ENCODE measurements around the gene DPEP1. TPM values are rescaled to one million over a fixed set of nuclear protein-coding genes. Genes with fewer than 3 reads are reported as not detected.

DPEP1 gene
- total and polyA plus RNA-seq, 2 donors (not counting 1 experiment from before 2014, with no cell fraction given) = not detected

DNA sequence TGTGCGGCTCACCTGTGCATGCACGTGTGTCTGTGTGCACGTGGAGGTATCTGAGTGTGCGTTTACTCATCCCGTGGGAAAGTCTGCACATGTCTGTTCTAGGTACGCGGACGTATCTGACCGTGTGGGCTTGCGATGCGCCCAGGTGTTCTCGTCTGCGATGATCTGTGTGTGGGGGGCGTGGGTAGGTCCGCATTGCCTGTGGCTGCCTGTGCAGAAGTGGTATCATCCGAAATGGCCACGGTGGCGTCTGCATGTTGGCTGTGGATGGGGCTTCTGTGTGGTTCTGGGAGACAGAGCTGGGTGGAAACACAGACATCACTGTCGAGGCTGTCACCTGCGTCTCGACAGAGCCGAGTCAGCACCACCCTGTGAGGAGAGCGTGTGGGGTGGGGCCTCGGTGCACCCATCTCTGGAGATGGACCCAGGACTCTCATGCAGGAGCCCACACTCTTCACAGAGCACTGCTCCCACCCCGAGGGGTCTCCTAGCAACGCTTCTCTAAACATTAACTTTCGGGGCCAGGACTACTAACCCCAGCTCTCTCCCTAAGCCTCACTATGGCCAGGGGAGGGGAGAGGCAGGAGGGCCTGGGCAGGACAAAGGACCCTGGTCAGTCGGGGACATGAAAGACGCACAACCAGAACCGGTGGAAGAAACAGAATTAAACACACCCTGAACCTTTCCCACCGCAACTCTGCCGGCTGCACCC lies 8.4 kb downstream of the DPEP1 start:
- H3K4me1 Mint-ChIP-seq = peaks cover 3% of the 10 kb centered on the region
- Histone ChIP-seq H3K9me3 (ENCODE audit: control extremely low read depth in 1 of 3, control insufficient read depth in 2 of 3, insufficient read depth in 1 of 3, low read length in 2 of 3) (peaks cover 0 to 6% (median 0%) of the 10 kb centered on the region in 3 donors), H3K27me3 (replicated peaks in 1 of 4; ENCODE audit: control extremely low read depth in 1 of 4, control insufficient read depth in 3 of 4, insufficient read depth in 4 of 4, low read length in 3 of 4) (no peaks in the 10 kb centered on the region), H2AFZ (ENCODE audit: insufficient read depth, low read depth, low read length, poor library complexity, severe bottlenecking) (no peak overlapping the region), H3K4me2 (replicated peaks; ENCODE audit: low read depth, low read length, poor library complexity, severe bottlenecking) (no peak overlapping the region), H3K4me3 (ENCODE audit: control extremely low read depth in 1 of 5, extremely low read depth in 1 of 5, insufficient read depth in 1 of 5, low read depth in 2 of 5, low read length in 4 of 5) (no peak overlapping the region), H3K9ac (ENCODE audit: low read length) (no peak overlapping the region), H3K36me3 (replicated peaks in 1 of 2; ENCODE audit: control extremely low read depth in 1 of 2, control insufficient read depth in 1 of 2, extremely low read depth in 1 of 2, insufficient read depth in 2 of 2, low read length in 1 of 2) (no peaks in the 10 kb centered on the region), H3K27ac (ENCODE audit: low read length in 2 of 2) (no peak overlapping the region), H3K4me1 (ENCODE audit: control insufficient read depth in 2 of 2, insufficient read depth in 2 of 2, low read length in 2 of 2) (no peaks in the 10 kb centered on the region), H4K20me1 (ENCODE audit: control insufficient read depth, insufficient read depth, low read length, poor library complexity, severe bottlenecking) (no peaks in the 10 kb centered on the region), H3K79me2 (ENCODE audit: control insufficient read depth, insufficient read depth, low read length) (no peaks in the 10 kb centered on the region)
- intact Hi-C loops (cut with micrococcal nuclease) = no loop called here
- H3K4me3 Mint-ChIP-seq = no peak overlapping the region
- WGBS (ENCODE audit: insufficient coverage) = 93% methylated on average over 30 of the region's 32 CpGs
- TF ChIP-seq EZH2 (IDR thresholded peaks at IDR 0.05; ENCODE audit: borderline replicate concordance, insufficient read depth, low read depth, low read length, poor library complexity, severe bottlenecking) = no peak
- TF ChIP-seq, protein P1, sequence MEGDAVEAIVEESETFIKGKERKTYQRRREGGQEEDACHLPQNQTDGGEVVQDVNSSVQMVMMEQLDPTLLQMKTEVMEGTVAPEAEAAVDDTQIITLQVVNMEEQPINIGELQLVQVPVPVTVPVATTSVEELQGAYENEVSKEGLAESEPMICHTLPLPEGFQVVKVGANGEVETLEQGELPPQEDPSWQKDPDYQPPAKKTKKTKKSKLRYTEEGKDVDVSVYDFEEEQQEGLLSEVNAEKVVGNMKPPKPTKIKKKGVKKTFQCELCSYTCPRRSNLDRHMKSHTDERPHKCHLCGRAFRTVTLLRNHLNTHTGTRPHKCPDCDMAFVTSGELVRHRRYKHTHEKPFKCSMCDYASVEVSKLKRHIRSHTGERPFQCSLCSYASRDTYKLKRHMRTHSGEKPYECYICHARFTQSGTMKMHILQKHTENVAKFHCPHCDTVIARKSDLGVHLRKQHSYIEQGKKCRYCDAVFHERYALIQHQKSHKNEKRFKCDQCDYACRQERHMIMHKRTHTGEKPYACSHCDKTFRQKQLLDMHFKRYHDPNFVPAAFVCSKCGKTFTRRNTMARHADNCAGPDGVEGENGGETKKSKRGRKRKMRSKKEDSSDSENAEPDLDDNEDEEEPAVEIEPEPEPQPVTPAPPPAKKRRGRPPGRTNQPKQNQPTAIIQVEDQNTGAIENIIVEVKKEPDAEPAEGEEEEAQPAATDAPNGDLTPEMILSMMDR (IDR thresholded peaks at IDR 0.05) = no peak
- H3K27ac Mint-ChIP-seq = no peak overlapping the region
- peaks cover 6% of the 10 kb centered on the region for H3K27me3 Mint-ChIP-seq
- ATAC-seq (ENCODE audit: low read depth) = no peak
- DNase-seq = no peak
- H3K9me3 Mint-ChIP-seq (ENCODE audit: insufficient read depth) = no peaks in the 10 kb centered on the region
- ChIA-PET POLR2A (no interaction called here), CTCF (no interaction called here)

DNA sequence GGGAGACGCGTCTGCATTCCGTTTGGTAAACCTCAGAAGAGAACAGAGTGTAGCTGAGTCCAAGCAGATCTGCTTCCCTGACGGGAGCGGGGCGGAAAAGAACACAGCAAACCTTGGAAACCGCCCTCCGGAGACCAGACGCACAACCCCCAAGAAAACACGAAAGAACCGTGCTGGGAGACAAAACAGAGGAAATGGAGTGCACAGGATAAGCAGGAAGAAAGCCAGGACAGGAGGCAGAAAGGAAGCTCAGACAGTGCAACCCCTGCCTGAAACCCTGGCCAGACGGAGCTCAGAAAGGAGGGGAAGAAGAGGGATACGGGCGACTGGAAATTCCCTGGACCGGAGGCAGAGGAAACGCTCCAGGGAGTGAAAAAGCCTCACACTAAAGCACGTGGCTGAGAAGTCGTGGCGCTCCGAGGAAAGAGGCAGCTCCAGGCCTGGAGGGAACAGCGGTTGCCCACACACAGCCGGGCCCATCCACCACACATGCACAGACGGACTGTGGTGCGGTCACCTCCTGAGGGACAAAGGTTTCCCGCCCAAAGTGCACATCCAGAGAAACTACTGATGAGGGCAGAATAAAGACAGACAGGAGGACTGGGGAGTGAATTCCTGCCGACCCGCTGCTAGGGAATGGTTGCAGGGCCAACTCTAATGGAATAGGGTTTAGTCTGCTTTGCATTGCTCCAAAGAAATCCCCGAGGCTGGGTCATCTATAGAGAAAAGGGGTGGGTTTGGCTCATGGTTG lies 10.2 kb downstream of the DPEP1 start:
- Histone ChIP-seq H2AFZ (ENCODE audit: insufficient read depth, low read depth, low read length, poor library complexity, severe bottlenecking) (no peak overlapping the region), H3K4me3 (ENCODE audit: control extremely low read depth in 1 of 5, extremely low read depth in 1 of 5, insufficient read depth in 1 of 5, low read depth in 2 of 5, low read length in 4 of 5) (no peak overlapping the region), H4K20me1 (ENCODE audit: control insufficient read depth, insufficient read depth, low read length, poor library complexity, severe bottlenecking) (no peaks in the 10 kb centered on the region), H3K4me2 (replicated peaks; ENCODE audit: low read depth, low read length, poor library complexity, severe bottlenecking) (no peak overlapping the region), H3K36me3 (replicated peaks in 1 of 2; ENCODE audit: control extremely low read depth in 1 of 2, control insufficient read depth in 1 of 2, extremely low read depth in 1 of 2, insufficient read depth in 2 of 2, low read length in 1 of 2) (no peaks in the 10 kb centered on the region), H3K27ac (ENCODE audit: low read length in 2 of 2) (no peak overlapping the region), H3K9me3 (ENCODE audit: control extremely low read depth in 1 of 3, control insufficient read depth in 2 of 3, insufficient read depth in 1 of 3, low read length in 2 of 3) (no peaks in the 10 kb centered on the region), H3K4me1 (ENCODE audit: control insufficient read depth in 2 of 2, insufficient read depth in 2 of 2, low read length in 2 of 2) (no peaks in the 10 kb centered on the region), H3K79me2 (ENCODE audit: control insufficient read depth, insufficient read depth, low read length) (no peaks in the 10 kb centered on the region), H3K9ac (ENCODE audit: low read length) (no peak overlapping the region), H3K27me3 (replicated peaks in 1 of 4; ENCODE audit: control extremely low read depth in 1 of 4, control insufficient read depth in 3 of 4, insufficient read depth in 4 of 4, low read length in 3 of 4) (no peaks in the 10 kb centered on the region)
- no peak for ATAC-seq (ENCODE audit: low read depth)
- ChIA-PET CTCF (interaction anchor here (1.0 kb wide), 1 partner anchor 18 kb away, joined by 4 read pairs; no protein-coding TSS in a partner anchor), POLR2A (interaction anchor here (0.6 kb wide), 1 partner anchor 177 kb away, joined by 10 read pairs; no protein-coding TSS in a partner anchor)
- Mint-ChIP-seq H3K27me3 (peaks cover 6% of the 10 kb centered on the region), H3K4me1 (no peaks in the 10 kb centered on the region), H3K27ac (no peak overlapping the region), H3K9me3 (ENCODE audit: insufficient read depth) (no peaks in the 10 kb centered on the region), H3K4me3 (no peak overlapping the region)
- WGBS (ENCODE audit: insufficient coverage) = 70% methylated on average over 27 of the region's 28 CpGs
- intact Hi-C loops (cut with micrococcal nuclease) = no loop called here
- TF ChIP-seq, protein P1 (IDR thresholded peaks at IDR 0.05) = no peak
- no peak for TF ChIP-seq EZH2 (IDR thresholded peaks at IDR 0.05; ENCODE audit: borderline replicate concordance, insufficient read depth, low read depth, low read length, poor library complexity, severe bottlenecking)
- no peak for DNase-seq
